ENCODE data around the gene SSB.
"Not testable (repeated sequence)": the region's sequence is repeated elsewhere in the genome, so short reads cannot be mapped to it uniquely, and the experiment has no call there.

SSB gene

DNA sequence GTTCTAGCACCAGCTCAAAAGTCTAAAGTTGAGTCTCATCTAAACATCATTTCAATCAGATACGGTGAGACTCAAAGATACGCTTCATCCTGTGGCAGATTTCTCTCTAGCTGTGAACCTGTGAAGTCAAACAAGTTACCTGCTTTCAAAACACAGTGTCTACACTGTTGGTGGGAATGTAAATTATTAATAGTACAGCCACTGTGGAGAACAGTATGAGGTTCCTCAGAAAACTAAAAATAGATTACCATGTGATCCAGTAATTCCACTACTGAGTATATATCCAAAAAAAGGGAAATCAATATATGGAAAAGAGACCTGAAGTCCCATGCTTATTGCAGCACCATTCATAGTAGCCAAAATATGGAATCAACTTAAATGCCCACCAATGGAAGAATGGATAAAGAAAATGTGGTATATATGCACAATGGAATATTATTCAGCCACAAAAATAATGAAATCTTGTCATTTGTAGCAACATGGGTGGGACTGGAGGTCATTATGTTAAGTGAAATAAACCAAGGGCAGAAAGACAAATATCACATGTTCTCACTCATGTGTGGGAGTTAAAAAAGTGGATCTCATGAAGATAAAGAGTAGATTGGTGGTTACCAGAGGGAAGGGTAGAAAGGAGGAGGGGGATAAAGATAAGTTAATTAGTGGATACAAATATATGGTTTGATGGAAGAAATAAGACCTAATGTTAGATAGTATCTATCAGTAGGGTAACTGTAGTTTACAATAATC lies 40.2 kb downstream of the SSB start:
- no peaks in the 10 kb centered on the region; the same call in 1 of the 2 replicates for H3K36me3 ChIP-seq (ENCODE audit: insufficient read depth)
- H3K79me2 ChIP-seq (ENCODE audit: insufficient read depth, low read depth) = peaks cover 51% of the 10 kb centered on the region
- no peak overlapping the region for H2AFZ ChIP-seq (ENCODE audit: low read depth)
- no peak overlapping the region for H3K9ac ChIP-seq
- no peaks in the 10 kb centered on the region for H3K4me1 ChIP-seq (ENCODE audit: low read depth, poor library complexity, severe bottlenecking)
- no peak for TF ChIP-seq CTCF (conservative IDR thresholded peaks at IDR 0.05; ENCODE audit: low read depth, low read length)
- no peaks in the 10 kb centered on the region for H3K27me3 ChIP-seq (ENCODE audit: insufficient read depth, low read depth)
- no peak overlapping the region for H3K4me2 ChIP-seq
- no peak overlapping the region for H3K4me3 ChIP-seq (IDR thresholded peaks at IDR 0.05; ENCODE audit: insufficient read depth, low read depth, low read length)
- no peak overlapping the region for H3K27ac ChIP-seq
- no peaks in the 10 kb centered on the region for H4K20me1 ChIP-seq (ENCODE audit: insufficient read depth)

GRCh38 chr2:169839954-169840746 lies 41.5 kb downstream of the SSB start:
- peaks cover 43% of the 10 kb centered on the region for H3K79me2 ChIP-seq (ENCODE audit: insufficient read depth, low read depth)

GRCh38 chr2:169840747-169841142 lies 42.1 kb downstream of the SSB start:
- H3K4me3 ChIP-seq (IDR thresholded peaks at IDR 0.05; ENCODE audit: insufficient read depth, low read depth, low read length) = no peak overlapping the region
- H3K27ac ChIP-seq = no peak overlapping the region
- no peaks in the 10 kb centered on the region for H4K20me1 ChIP-seq (ENCODE audit: insufficient read depth)
- H3K79me2 ChIP-seq (ENCODE audit: insufficient read depth, low read depth) = peaks cover 43% of the 10 kb centered on the region
- no peak overlapping the region for H3K9ac ChIP-seq
- no peaks in the 10 kb centered on the region for H3K4me1 ChIP-seq (ENCODE audit: low read depth, poor library complexity, severe bottlenecking)
- no peak for TF ChIP-seq CTCF (conservative IDR thresholded peaks at IDR 0.05; ENCODE audit: low read depth, low read length)
- H3K36me3 ChIP-seq (ENCODE audit: insufficient read depth) = no peaks in the 10 kb centered on the region; the same call in 1 of the 2 replicates
- H3K4me2 ChIP-seq = no peak overlapping the region
- no peaks in the 10 kb centered on the region for H3K27me3 ChIP-seq (ENCODE audit: insufficient read depth, low read depth)
- H2AFZ ChIP-seq (ENCODE audit: low read depth) = no peak overlapping the region

More at GRCh38 chr2:169839954-169840746, 41.5 kb downstream of the SSB start:
- H3K27ac ChIP-seq = no peak overlapping the region
- no peaks in the 10 kb centered on the region for H3K27me3 ChIP-seq (ENCODE audit: insufficient read depth, low read depth)
- H3K4me2 ChIP-seq = no peak overlapping the region
- H3K4me1 ChIP-seq (ENCODE audit: low read depth, poor library complexity, severe bottlenecking) = no peaks in the 10 kb centered on the region
- no peaks in the 10 kb centered on the region; the same call in 1 of the 2 replicates for H3K36me3 ChIP-seq (ENCODE audit: insufficient read depth)
- H3K9ac ChIP-seq = no peak overlapping the region
- no peaks in the 10 kb centered on the region for H4K20me1 ChIP-seq (ENCODE audit: insufficient read depth)
- TF ChIP-seq CTCF (conservative IDR thresholded peaks at IDR 0.05; ENCODE audit: low read depth, low read length) = no peak
- H3K4me3 ChIP-seq (IDR thresholded peaks at IDR 0.05; ENCODE audit: insufficient read depth, low read depth, low read length) = no peak overlapping the region
- no peak overlapping the region for H2AFZ ChIP-seq (ENCODE audit: low read depth)

DNA sequence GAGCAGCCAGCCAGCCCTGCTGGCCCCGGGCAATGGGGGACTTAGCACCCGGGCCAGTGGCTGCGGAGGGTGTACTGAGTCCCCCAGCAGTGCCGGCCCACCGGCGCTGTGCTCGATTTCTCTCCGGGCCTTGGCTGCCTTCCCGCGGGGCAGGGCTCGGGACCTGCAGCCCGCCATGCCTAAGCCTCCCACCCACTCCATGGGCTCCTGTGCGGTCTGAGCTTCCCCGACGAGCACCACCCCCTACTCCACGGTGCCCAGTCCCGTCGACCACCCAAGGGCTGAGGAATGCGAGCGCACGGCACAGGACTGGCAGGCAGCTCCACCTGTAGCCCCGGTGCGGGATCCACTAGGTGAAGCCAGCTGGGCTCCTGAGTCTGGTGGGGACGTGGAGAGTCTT lies 43.0 kb downstream of the SSB start:
- H3K4me3 ChIP-seq (IDR thresholded peaks at IDR 0.05; ENCODE audit: insufficient read depth, low read depth, low read length); H3K36me3 ChIP-seq (ENCODE audit: insufficient read depth); H4K20me1 ChIP-seq (ENCODE audit: insufficient read depth); H3K4me1 ChIP-seq (ENCODE audit: low read depth, poor library complexity, severe bottlenecking); H3K27ac ChIP-seq; H3K9ac ChIP-seq; H2AFZ ChIP-seq (ENCODE audit: low read depth); H3K4me2 ChIP-seq; H3K27me3 ChIP-seq (ENCODE audit: insufficient read depth, low read depth): not testable (repeated sequence)
- peaks cover 49% of the 10 kb centered on the region for H3K79me2 ChIP-seq (ENCODE audit: insufficient read depth, low read depth)

Measured in KMS-11 (cell line).